Measurements from ENCODE around the gene MYBPC2. TPM values are rescaled to one million over a fixed set of nuclear protein-coding genes. Genes with fewer than 3 reads are reported as not detected.
A peak's percentile ranks its signal among the peaks of the same experiment; 100 is the strongest.

Gene MYBPC2
- total RNA-seq, 1 experiment from 2014 or later = not detected

- no peak for DNase-seq (ENCODE audit: low spot score)
These were observed 65.7 kb downstream of the MYBPC2 start for GRCh38 chr19:50498219-50499056.

GRCh38 chr19:50500060-50500752, 67.5 kb downstream of the MYBPC2 start:
- no peak for DNase-seq (ENCODE audit: low spot score)

GRCh38 chr19:50500753-50501151, 68.1 kb downstream of the MYBPC2 start:
- no peak for DNase-seq (ENCODE audit: low spot score)

GRCh38 chr19:50501186-50501567, 68.5 kb downstream of the MYBPC2 start:
- no peak for DNase-seq (ENCODE audit: low spot score)

GRCh38 chr19:50501568-50502475, 69.1 kb downstream of the MYBPC2 start:
- no peak for DNase-seq (ENCODE audit: low spot score)

- no peak for DNase-seq (ENCODE audit: low spot score)
These were observed 73.3 kb downstream of the MYBPC2 start for GRCh38 chr19:50505856-50506611.

GRCh38 chr19:50506700-50507099, 74.0 kb downstream of the MYBPC2 start:
- no peak for DNase-seq (ENCODE audit: low spot score)

- no peak for DNase-seq (ENCODE audit: low spot score)
These were observed 74.7 kb downstream of the MYBPC2 start for GRCh38 chr19:50507376-50507775.

GRCh38 chr19:50508843-50509190, 76.1 kb downstream of the MYBPC2 start:
- DNase-seq (ENCODE audit: low spot score) = no peak

GRCh38 chr19:50509366-50509765, 76.7 kb downstream of the MYBPC2 start:
- no peak for DNase-seq (ENCODE audit: low spot score)

- DNase-seq (ENCODE audit: low spot score) = no peak
These were observed 77.5 kb downstream of the MYBPC2 start for GRCh38 chr19:50510121-50510670.

GRCh38 chr19:50510700-50511068, 78.0 kb downstream of the MYBPC2 start:
- DNase-seq (ENCODE audit: low spot score) = no peak

GRCh38 chr19:50511069-50511822, 78.6 kb downstream of the MYBPC2 start, which contains the start of gene JOSD2:
Gene JOSD2, minus strand, starts transcription at chr19:50511191. Its CDS starts 760 bp downstream, at chr19:50510431.
- peak; percentile 99 for DNase-seq (ENCODE audit: low spot score)

GRCh38 chr19:50512112-50512998, 79.7 kb downstream of the MYBPC2 start:
- DNase-seq (ENCODE audit: low spot score) = no peak

GRCh38 chr19:50512999-50513745, 80.5 kb downstream of the MYBPC2 start:
- DNase-seq (ENCODE audit: low spot score) = no peak

GRCh38 chr19:50513746-50514345, 81.2 kb downstream of the MYBPC2 start, which contains the start of gene ASPDH:
Gene ASPDH, minus strand, starts transcription at chr19:50513913. Its CDS starts 90 bp downstream, at chr19:50513823.
- no peak for DNase-seq (ENCODE audit: low spot score)

- no peak for DNase-seq (ENCODE audit: low spot score)
These were observed 81.9 kb downstream of the MYBPC2 start for GRCh38 chr19:50514346-50515167.

Measured in A172 (cell line).